HCT116 (cell line): ENCODE measurements around the gene COL20A1.

ENCODE experiments used
- ATF3 ChIP-seq: IDR thresholded peaks from 2 replicates; pipeline ENCODE4 v1.6.1; 2012
- CTCF ChIP-seq, 3 experiments: fragments of 200-600 bp in 1 of 3; sonication (generic) in 1 of 3; IDR thresholded peaks in 2 of 3; conservative IDR thresholded peaks in 1 of 3; 2 replicates each; pipeline ENCODE4 v1.5.1; 2012 to 2017; ENCODE audit warnings: low read depth in 2 of 3, low read length in 2 of 3, antibody characterized with exemption in 1 of 3, borderline replicate concordance in 1 of 3, control low read depth in 1 of 3, mild to moderate bottlenecking in 1 of 3, mixed read lengths in 1 of 3, mixed run types in 1 of 3, moderate library complexity in 1 of 3; ENCODE audit not compliant: insufficient read depth in 1 of 3
- FOSL1 ChIP-seq: IDR thresholded peaks from 2 replicates; pipeline ENCODE4 v1.6.1; 2012; ENCODE audit warnings: low read depth
- JUND ChIP-seq: IDR thresholded peaks from 2 replicates; pipeline ENCODE4 v1.6.1; 2012
- MAX ChIP-seq: IDR thresholded peaks from 2 replicates; pipeline ENCODE4 v1.6.1; 2012
- POLR2A ChIP-seq: IDR thresholded peaks from 2 replicates; pipeline ENCODE4 v1.7.0; 2011; ENCODE audit warnings: borderline replicate concordance; ENCODE audit not compliant: insufficient read depth, insufficient read length; ENCODE audit errors: extremely low read depth
- POLR2AphosphoS5 ChIP-seq: IDR thresholded peaks from 2 replicates; pipeline ENCODE4 v1.6.1; 2011; ENCODE audit warnings: mild to moderate bottlenecking, low read depth, low read length, moderate library complexity
- TCF7L2 ChIP-seq: IDR thresholded peaks from 2 replicates; pipeline ENCODE4 v1.7.0; 2011; ENCODE audit warnings: borderline replicate concordance, inconsistent platforms; ENCODE audit not compliant: insufficient read depth, insufficient read length; ENCODE audit errors: extremely low read depth
- ZFX ChIP-seq: fragments of 450-650 bp; IDR thresholded peaks from 2 replicates; pipeline ENCODE4 v1.6.1; 2017

GRCh38 chr20:63273059-63273579, 19.9 kb upstream of the COL20A1 start:
- TF ChIP-seq CTCF (IDR thresholded peaks at IDR 0.05 in 2 of 3, conservative IDR thresholded peaks at IDR 0.05 in 1 of 3; ENCODE audit: borderline replicate concordance in 1 of 3, insufficient read depth in 1 of 3, low read depth in 2 of 3, low read length in 2 of 3) = no peak
- no peak for TF ChIP-seq TCF7L2
- TF ChIP-seq MAX = no peak
- no peak for TF ChIP-seq JUND
- 0 out of 2 replicates have a peak, but pooled peaks have one; percentile 41 for TF ChIP-seq ZFX
- TF ChIP-seq POLR2A = no peak
- no peak for TF ChIP-seq POLR2AphosphoS5
- TF ChIP-seq FOSL1 = no peak
- TF ChIP-seq ATF3 = no peak
